ENCODE data around the gene CXorf65. TPM values are rescaled to one million over a fixed set of nuclear protein-coding genes. Genes with fewer than 3 reads are reported as not detected.

The CXorf65 gene
- total RNA-seq, 1 donor from 2014 or later, result not detected

- H3K36me3 ChIP-seq (ENCODE audit: control insufficient read depth, insufficient read depth, low read length), result no peaks in the 10 kb centered on the region
- H3K27me3 ChIP-seq (ENCODE audit: control insufficient read depth, insufficient read depth, low read length), result no peaks in the 10 kb centered on the region
- DNase-seq (ENCODE audit: low read depth), result no peak
- H3K4me3 ChIP-seq (ENCODE audit: low read depth, low read length), result no peak overlapping the region
- TF ChIP-seq CTCF (IDR thresholded peaks at IDR 0.05; ENCODE audit: insufficient read depth, low read length, poor library complexity, severe bottlenecking), result no peak
These were observed 3.2 kb downstream of the CXorf65 start for GRCh38 chrX:71103110-71103983.

- no peak overlapping the region for H3K4me3 ChIP-seq (ENCODE audit: low read depth, low read length)
- no peak for DNase-seq (ENCODE audit: low read depth)
- no peak for TF ChIP-seq CTCF (IDR thresholded peaks at IDR 0.05; ENCODE audit: insufficient read depth, low read length, poor library complexity, severe bottlenecking)
- no peaks in the 10 kb centered on the region for H3K27me3 ChIP-seq (ENCODE audit: control insufficient read depth, insufficient read depth, low read length)
- H3K36me3 ChIP-seq (ENCODE audit: control insufficient read depth, insufficient read depth, low read length), result no peaks in the 10 kb centered on the region
These were observed 4.2 kb downstream of the CXorf65 start for GRCh38 chrX:71102292-71102691.

GRCh38 chrX:71100581-71101505 lies 5.7 kb downstream of the CXorf65 start:
- no peaks in the 10 kb centered on the region for H3K36me3 ChIP-seq (ENCODE audit: control insufficient read depth, insufficient read depth, low read length)
- DNase-seq (ENCODE audit: low read depth), result no peak
- H3K27me3 ChIP-seq (ENCODE audit: control insufficient read depth, insufficient read depth, low read length), result no peaks in the 10 kb centered on the region
- H3K4me3 ChIP-seq (ENCODE audit: low read depth, low read length), result no peak overlapping the region
- TF ChIP-seq CTCF (IDR thresholded peaks at IDR 0.05; ENCODE audit: insufficient read depth, low read length, poor library complexity, severe bottlenecking), result no peak

GRCh38 chrX:71099736-71100135 lies 6.8 kb downstream of the CXorf65 start:
- no peak for TF ChIP-seq CTCF (IDR thresholded peaks at IDR 0.05; ENCODE audit: insufficient read depth, low read length, poor library complexity, severe bottlenecking)
- no peak overlapping the region for H3K4me3 ChIP-seq (ENCODE audit: low read depth, low read length)
- DNase-seq (ENCODE audit: low read depth), result no peak
- no peaks in the 10 kb centered on the region for H3K36me3 ChIP-seq (ENCODE audit: control insufficient read depth, insufficient read depth, low read length)
- no peaks in the 10 kb centered on the region for H3K27me3 ChIP-seq (ENCODE audit: control insufficient read depth, insufficient read depth, low read length)

- no peak for DNase-seq (ENCODE audit: low read depth)
- no peak for TF ChIP-seq CTCF (IDR thresholded peaks at IDR 0.05; ENCODE audit: insufficient read depth, low read length, poor library complexity, severe bottlenecking)
- Histone ChIP-seq H3K27me3 (ENCODE audit: control insufficient read depth, insufficient read depth, low read length) (no peaks in the 10 kb centered on the region), H3K4me3 (ENCODE audit: low read depth, low read length) (no peak overlapping the region), H3K36me3 (ENCODE audit: control insufficient read depth, insufficient read depth, low read length) (no peaks in the 10 kb centered on the region)
These were observed 7.5 kb downstream of the CXorf65 start for GRCh38 chrX:71098951-71099506.

Data from kidney epithelial cell (primary cell).